HEK293 (cell line): ENCODE measurements around the gene KIAA1755.

ENCODE experiments used
- CTCF ChIA-PET: fragments of 350-600 bp; formaldehyde crosslinking; extraction: SDS; loops from one replicate; lab custom pipeline; 2021; ENCODE audit warnings: antibody characterized with exemption; lab: Yijun Ruan, JAX
- POLR2A ChIA-PET: fragments of 300-600 bp; formaldehyde crosslinking; extraction: SDS; loops from one replicate; lab custom pipeline; 2020; ENCODE audit warnings: antibody characterized with exemption, inconsistent platforms; lab: Yijun Ruan, JAX
- H3K27ac ChIP-seq: fragments of 200-500 bp; sonication (Bioruptor generic); 2 replicates; pipeline ENCODE4 v1.5.1; 2014; ENCODE audit warnings: low read depth, low read length, control low read depth, inconsistent platforms; ENCODE audit errors: extremely low read depth
- H3K36me3 ChIP-seq, 2 experiments: fragments of 200-500 bp in 1 of 2; sonication (Bioruptor generic) in 1 of 2; 1 replicate in 1 of 2; 2 replicates in 1 of 2; pipeline ENCODE4 v1.5.1; 2014 to 2017; ENCODE audit warnings: inconsistent platforms in 2 of 2, low read length in 2 of 2; ENCODE audit not compliant: control insufficient read depth in 2 of 2, insufficient read depth in 1 of 2
- H3K4me1 ChIP-seq: fragments of 200-500 bp; sonication (Bioruptor generic); 2 replicates; pipeline ENCODE4 v1.5.1; 2014; ENCODE audit warnings: mild to moderate bottlenecking, low read length, inconsistent platforms; ENCODE audit not compliant: control insufficient read depth, insufficient read depth
- H3K4me3 ChIP-seq: 2 replicates; pipeline ENCODE4 v1.5.1; 2011; ENCODE audit warnings: low read depth, mild to moderate bottlenecking, control low read depth, low read length, moderate library complexity
- H3K9me3 ChIP-seq: fragments of 200-500 bp; sonication (Bioruptor generic); 2 replicates; pipeline ENCODE4 v1.5.1; 2014; ENCODE audit warnings: low read depth, low read length, inconsistent platforms; ENCODE audit not compliant: control insufficient read depth, insufficient read depth
- ATF2 ChIP-seq: fragments of 450-650 bp; formaldehyde crosslinking; IDR thresholded peaks from 2 replicates; pipeline ENCODE4 v1.5.1; 2016; ENCODE audit warnings: missing biosample characterization, missing genetic modification characterization, low read depth
- EGR2 ChIP-seq: fragments of 450-650 bp; formaldehyde crosslinking; IDR thresholded peaks from 2 replicates; pipeline ENCODE4 v1.5.1; 2016; ENCODE audit warnings: low read depth, missing biosample characterization, missing genetic modification characterization
- PRDM1 ChIP-seq: fragments of 450-650 bp; formaldehyde crosslinking; IDR thresholded peaks from 2 replicates; pipeline ENCODE4; 2016; ENCODE audit warnings: missing biosample characterization, missing genetic modification characterization
- SP3 ChIP-seq: fragments of 450-650 bp; formaldehyde crosslinking; IDR thresholded peaks from 2 replicates; pipeline ENCODE4 v1.5.1; 2016; ENCODE audit warnings: missing biosample characterization, missing genetic modification characterization
- SP7 ChIP-seq: fragments of 450-650 bp; formaldehyde crosslinking; IDR thresholded peaks from 2 replicates; pipeline ENCODE4 v1.5.1; 2016; ENCODE audit warnings: missing biosample characterization, missing genetic modification characterization
- ZBTB17 ChIP-seq: fragments of 450-650 bp; formaldehyde crosslinking; IDR thresholded peaks from 2 replicates; pipeline ENCODE4 v1.5.1; 2016; ENCODE audit warnings: missing biosample characterization, missing genetic modification characterization
- ZBTB21 ChIP-seq: fragments of 450-650 bp; formaldehyde crosslinking; IDR thresholded peaks from 2 replicates; pipeline ENCODE4 v1.5.1; 2017; ENCODE audit warnings: missing biosample characterization, missing genetic modification characterization
- ZBTB44 ChIP-seq: fragments of 450-650 bp; IDR thresholded peaks from 2 replicates; pipeline ENCODE4 v1.5.1; 2018; ENCODE audit warnings: missing biosample characterization, mild to moderate bottlenecking, missing genetic modification characterization
- ZBTB48 ChIP-seq: fragments of 450-650 bp; formaldehyde crosslinking; IDR thresholded peaks from 2 replicates; pipeline ENCODE4 v1.5.1; 2016; ENCODE audit warnings: missing biosample characterization, missing genetic modification characterization
- ZBTB8A ChIP-seq: fragments of 450-650 bp; formaldehyde crosslinking; IDR thresholded peaks from 2 replicates; pipeline ENCODE4 v1.5.1; 2016; ENCODE audit warnings: missing biosample characterization, missing genetic modification characterization
- ZEB2 ChIP-seq: fragments of 450-650 bp; formaldehyde crosslinking; IDR thresholded peaks from 2 replicates; pipeline ENCODE4 v1.5.1; 2016; ENCODE audit warnings: missing biosample characterization, missing genetic modification characterization
- ZIC2 ChIP-seq: fragments of 450-650 bp; formaldehyde crosslinking; IDR thresholded peaks from 2 replicates; pipeline ENCODE4 v1.5.1; 2016; ENCODE audit warnings: missing biosample characterization, missing genetic modification characterization
- ZNF10 ChIP-seq: fragments of 450-650 bp; formaldehyde crosslinking; IDR thresholded peaks from 2 replicates; pipeline ENCODE4 v1.5.1; 2017; ENCODE audit warnings: missing biosample characterization, missing genetic modification characterization
- ZNF140 ChIP-seq: fragments of 450-650 bp; formaldehyde crosslinking; IDR thresholded peaks from 2 replicates; pipeline ENCODE4 v1.5.1; 2016; ENCODE audit warnings: missing biosample characterization, missing genetic modification characterization
- ZNF155 ChIP-seq: fragments of 450-650 bp; formaldehyde crosslinking; IDR thresholded peaks from 2 replicates; pipeline ENCODE4 v1.5.1; 2016; ENCODE audit warnings: missing biosample characterization, missing genetic modification characterization
- ZNF211 ChIP-seq: fragments of 450-650 bp; formaldehyde crosslinking; IDR thresholded peaks from 2 replicates; pipeline ENCODE4 v1.5.1; 2016; ENCODE audit warnings: low read depth, missing biosample characterization, missing genetic modification characterization
- ZNF335 ChIP-seq: fragments of 450-650 bp; formaldehyde crosslinking; conservative IDR thresholded peaks from 2 replicates; pipeline ENCODE4 v1.5.1; 2016; ENCODE audit warnings: missing biosample characterization, missing genetic modification characterization
- ZNF341 ChIP-seq: fragments of 450-650 bp; formaldehyde crosslinking; IDR thresholded peaks from 2 replicates; pipeline ENCODE4; 2016; ENCODE audit warnings: low read depth, missing biosample characterization, missing genetic modification characterization
- ZNF37A ChIP-seq: fragments of 450-650 bp; IDR thresholded peaks from 2 replicates; pipeline ENCODE4 v1.5.1; 2018; ENCODE audit warnings: missing biosample characterization, missing genetic modification characterization
- ZNF404 ChIP-seq: fragments of 450-650 bp; formaldehyde crosslinking; IDR thresholded peaks from 2 replicates; pipeline ENCODE4 v1.5.1; 2017; ENCODE audit warnings: missing biosample characterization, missing genetic modification characterization
- ZNF530 ChIP-seq: fragments of 450-650 bp; formaldehyde crosslinking; IDR thresholded peaks from 2 replicates; pipeline ENCODE4 v1.5.1; 2016; ENCODE audit warnings: low read depth, missing biosample characterization, missing genetic modification characterization
- ZNF600 ChIP-seq: fragments of 450-650 bp; formaldehyde crosslinking; IDR thresholded peaks from 2 replicates; pipeline ENCODE4 v1.5.1; 2016; ENCODE audit warnings: missing biosample characterization, missing genetic modification characterization
- ZNF626 ChIP-seq: fragments of 450-650 bp; sonication (Bioruptor Pico); formaldehyde crosslinking; IDR thresholded peaks from 2 replicates; pipeline ENCODE4 v1.5.1; 2018; ENCODE audit warnings: missing biosample characterization, missing genetic modification characterization, inconsistent platforms
- ZNF629 ChIP-seq: fragments of 450-650 bp; formaldehyde crosslinking; IDR thresholded peaks from 2 replicates; pipeline ENCODE4 v1.5.1; 2017; ENCODE audit warnings: missing biosample characterization, missing genetic modification characterization
- ZNF664 ChIP-seq: fragments of 450-650 bp; formaldehyde crosslinking; IDR thresholded peaks from 2 replicates; pipeline ENCODE4 v1.5.1; 2016; ENCODE audit warnings: missing biosample characterization, missing genetic modification characterization
- ZNF747 ChIP-seq: fragments of 450-650 bp; formaldehyde crosslinking; IDR thresholded peaks from 2 replicates; pipeline ENCODE4 v1.5.1; 2016; ENCODE audit warnings: missing biosample characterization, missing genetic modification characterization
- ZNF792 ChIP-seq: fragments of 450-650 bp; formaldehyde crosslinking; IDR thresholded peaks from 2 replicates; pipeline ENCODE4 v1.5.1; 2016; ENCODE audit warnings: missing biosample characterization, missing genetic modification characterization
- TF ChIP-seq, protein P1 (sequence below): fragments of 450-650 bp; formaldehyde crosslinking; IDR thresholded peaks from 2 replicates; pipeline ENCODE4 v1.5.1; 2017; ENCODE audit warnings: missing biosample characterization, missing genetic modification characterization

Gene KIAA1755

GRCh38 chr20:38170826-38171674, 89.5 kb downstream of the KIAA1755 start:
- Histone ChIP-seq H3K9me3 (no peaks in the 10 kb centered on the region), H3K27ac (no peak overlapping the region), H3K36me3 (no peaks in the 10 kb centered on the region), H3K4me1 (no peaks in the 10 kb centered on the region), H3K4me3 (no peak overlapping the region)
- ChIA-PET POLR2A (no interaction called here), CTCF (interaction anchor here (0.5 to 7.1 kb wide), 7 partner anchors 9 to 98 kb away, joined by 4 to 52 read pairs (median 4); no protein-coding TSS in a partner anchor)
- no peak for TF ChIP-seq ZBTB8A (tag by site-specific recombination)
- no peak for TF ChIP-seq PRDM1 (tag by site-specific recombination)
- no peak for TF ChIP-seq ZNF530
- TF ChIP-seq ZIC2 (tag by site-specific recombination) = peak; percentile 58
- peak; percentile 63 for TF ChIP-seq ZNF629
- TF ChIP-seq ZNF600 (tag by site-specific recombination) = peak; percentile 70
- peak; percentile 18; the same call in 1 of the 2 replicates for TF ChIP-seq ZNF341 (tag by site-specific recombination)
- TF ChIP-seq ZNF211 (tag by site-specific recombination) = no peak
- TF ChIP-seq ZNF155 = no peak
- TF ChIP-seq ZBTB17 (tag by site-specific recombination) = peak; percentile 70
- peak; percentile 48; the same call in 1 of the 2 replicates for TF ChIP-seq ZNF335 (tag by site-specific recombination)
- no peak for TF ChIP-seq EGR2 (tag by site-specific recombination)
- TF ChIP-seq ZBTB21 (tag by site-specific recombination) = 0 out of 2 replicates have a peak, but pooled peaks have one; percentile 12
- 0 out of 2 replicates have a peak, but pooled peaks have one; percentile 34 for TF ChIP-seq SP7 (tag by site-specific recombination)
- no peak for TF ChIP-seq SP3
- TF ChIP-seq ZNF747 = no peak
- TF ChIP-seq ZNF404 = no peak
- TF ChIP-seq ZBTB48 (tag by site-specific recombination) = peak; percentile 83
- TF ChIP-seq ATF2 (tag by site-specific recombination) = peak; percentile 43
- peak; percentile 54 for TF ChIP-seq ZEB2 (tag by site-specific recombination)
- TF ChIP-seq ZNF626 (tag by site-specific recombination) = no peak
- TF ChIP-seq ZNF140 (tag by site-specific recombination) = no peak
- TF ChIP-seq, protein P1, sequence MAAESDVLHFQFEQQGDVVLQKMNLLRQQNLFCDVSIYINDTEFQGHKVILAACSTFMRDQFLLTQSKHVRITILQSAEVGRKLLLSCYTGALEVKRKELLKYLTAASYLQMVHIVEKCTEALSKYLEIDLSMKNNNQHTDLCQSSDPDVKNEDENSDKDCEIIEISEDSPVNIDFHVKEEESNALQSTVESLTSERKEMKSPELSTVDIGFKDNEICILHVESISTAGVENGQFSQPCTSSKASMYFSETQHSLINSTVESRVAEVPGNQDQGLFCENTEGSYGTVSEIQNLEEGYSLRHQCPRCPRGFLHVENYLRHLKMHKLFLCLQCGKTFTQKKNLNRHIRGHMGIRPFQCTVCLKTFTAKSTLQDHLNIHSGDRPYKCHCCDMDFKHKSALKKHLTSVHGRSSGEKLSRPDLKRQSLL = peak; percentile 73
- 0 out of 2 replicates have a peak, but pooled peaks have one; percentile 47 for TF ChIP-seq ZNF792 (tag by site-specific recombination)

DNA sequence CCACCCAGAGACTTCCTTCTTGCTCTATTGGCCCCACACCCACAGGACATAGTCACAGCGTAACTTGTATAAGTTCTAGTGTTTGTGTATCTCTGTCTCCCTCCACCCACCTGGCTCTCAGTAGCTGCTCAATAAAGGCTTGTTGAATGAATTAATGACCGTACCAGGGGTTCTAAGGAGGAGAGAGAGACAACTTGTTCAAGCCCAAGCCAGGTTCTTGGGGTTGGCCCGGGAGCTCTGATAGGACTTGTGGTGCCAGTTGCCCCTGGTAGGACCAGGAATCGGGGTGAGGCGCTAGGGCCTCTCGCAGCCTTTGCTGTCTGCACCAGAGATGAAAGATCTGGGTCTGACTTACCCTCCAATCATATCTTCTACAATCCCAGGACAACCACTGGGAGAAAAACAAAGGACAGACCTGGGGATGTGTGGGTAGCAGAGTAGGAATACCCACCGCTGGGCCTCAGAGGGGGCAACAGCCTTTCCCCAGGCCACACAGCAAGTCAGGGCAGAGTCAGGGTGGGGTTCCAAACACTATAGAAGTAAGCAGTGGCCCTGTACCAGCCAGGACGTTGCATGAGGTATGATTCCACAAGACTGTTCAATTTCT, 90.2 kb downstream of the KIAA1755 start:
- H3K36me3 ChIP-seq = no peaks in the 10 kb centered on the region
- no peak for TF ChIP-seq ZNF10 (tag by site-specific recombination)
- no peak for TF ChIP-seq ZBTB44 (tag by site-specific recombination)
- TF ChIP-seq ZNF37A (tag by site-specific recombination) = no peak
- peak; percentile 98 for TF ChIP-seq ZNF664 (tag by site-specific recombination)
- TF ChIP-seq, all 188 proteins: peak for 1
- no peaks in the 10 kb centered on the region for H3K9me3 ChIP-seq
- no peaks in the 10 kb centered on the region for H3K4me1 ChIP-seq
- H3K27ac ChIP-seq = no peak overlapping the region
- ChIA-PET POLR2A (no interaction called here), CTCF (interaction anchor here (0.5 to 7.1 kb wide), 6 partner anchors 9 to 111 kb away, joined by 4 to 52 read pairs (median 4); no protein-coding TSS in a partner anchor)
- H3K4me3 ChIP-seq = no peak overlapping the region
